ENCODE data around the gene APOL2.

- no peak for TF ChIP-seq POLR2AphosphoS5 (IDR thresholded peaks at IDR 0.05; ENCODE audit: low read depth, low read length)
- TF ChIP-seq FOXP2 (optimal IDR thresholded peaks at IDR 0.05; ENCODE audit: borderline replicate concordance, extremely low read depth, extremely low read length, insufficient read depth) = no peak
- no peak for TF ChIP-seq REST (IDR thresholded peaks at IDR 0.05; ENCODE audit: insufficient read depth in 1 of 2, low read depth in 2 of 2, low read length in 2 of 2)
Observed at GRCh38 chr22:36235585-36235984, 3.7 kb downstream of the APOL2 start.

Data from PFSK-1 (cell line).